OCI-LY3 (cell line): ENCODE data around the gene BTBD19.

Source experiments
- H2AFZ ChIP-seq: fragments of 200-600, 300-600 bp; shearing (Covaris generic); 2 replicates; pipeline ENCODE4 v1.6.0; 2014; ENCODE audit warnings: antibody characterized with exemption, low read depth, low read length
- H3K27ac ChIP-seq: fragments of 200-600, 300-600 bp; sonication (generic); 2 replicates; pipeline ENCODE4 v1.5.1; 2014; ENCODE audit warnings: mild to moderate bottlenecking, low read length, moderate library complexity, mixed read lengths
- H3K27me3 ChIP-seq: fragments of 200-600, 300-600 bp; sonication (generic); 2 replicates; pipeline ENCODE4 v1.6.1; 2014; ENCODE audit warnings: low read depth, low read length, mixed read lengths
- H3K36me3 ChIP-seq: fragments of 200-600, 300-600 bp; sonication (generic); replicated peaks from 2 replicates; pipeline ENCODE3; 2014; ENCODE audit warnings: low read depth, low read length, mixed read lengths
- H3K4me1 ChIP-seq: fragments of 300-600, 200-600 bp; sonication (generic); 2 replicates; pipeline ENCODE4 v1.6.1; 2014; ENCODE audit warnings: low read length, mixed read lengths
- H3K4me2 ChIP-seq: fragments of 200-600, 300-600 bp; sonication (generic); 2 replicates; pipeline ENCODE4 v1.6.1; 2014; ENCODE audit warnings: low read length, mixed read lengths
- H3K4me3 ChIP-seq: fragments of 300-600, 200-600 bp; sonication (generic); 2 replicates; pipeline ENCODE4 v1.5.1; 2014; ENCODE audit warnings: antibody characterized with exemption, mild to moderate bottlenecking, low read length, moderate library complexity
- H3K79me2 ChIP-seq: fragments of 300-600, 200-600 bp; shearing (Covaris generic); 2 replicates; pipeline ENCODE4 v1.6.1; 2014; ENCODE audit warnings: mild to moderate bottlenecking, low read length, mixed read lengths
- H3K9ac ChIP-seq: fragments of 300-600, 200-600 bp; shearing (Covaris generic); 2 replicates; pipeline ENCODE4 v1.6.0; 2014; ENCODE audit warnings: mild to moderate bottlenecking, low read length, moderate library complexity
- H3K9me3 ChIP-seq: fragments of 200-600, 300-600 bp; shearing (Covaris generic); 2 replicates; pipeline ENCODE4 v1.6.1; 2014; ENCODE audit warnings: low read length, mixed read lengths; ENCODE audit not compliant: insufficient read depth
- H4K20me1 ChIP-seq: fragments of 200-600, 300-600 bp; sonication (generic); 2 replicates; pipeline ENCODE4 v1.6.1; 2016; ENCODE audit warnings: low read length, mixed read lengths; ENCODE audit not compliant: insufficient read depth
- EZH2phosphoT487 ChIP-seq: fragments of 200-600 bp; shearing (Covaris generic); IDR thresholded peaks from 2 replicates; pipeline ENCODE4 v1.6.1; 2018; ENCODE audit warnings: antibody characterized with exemption, mixed run types, low read depth
- TF ChIP-seq, protein P1 (sequence below): fragments of 200-600, 300-600 bp; sonication (generic); IDR thresholded peaks from 2 replicates; pipeline ENCODE4 v1.5.1; 2014; ENCODE audit warnings: antibody characterized with exemption, low read length, low read depth

Gene BTBD19

DNA sequence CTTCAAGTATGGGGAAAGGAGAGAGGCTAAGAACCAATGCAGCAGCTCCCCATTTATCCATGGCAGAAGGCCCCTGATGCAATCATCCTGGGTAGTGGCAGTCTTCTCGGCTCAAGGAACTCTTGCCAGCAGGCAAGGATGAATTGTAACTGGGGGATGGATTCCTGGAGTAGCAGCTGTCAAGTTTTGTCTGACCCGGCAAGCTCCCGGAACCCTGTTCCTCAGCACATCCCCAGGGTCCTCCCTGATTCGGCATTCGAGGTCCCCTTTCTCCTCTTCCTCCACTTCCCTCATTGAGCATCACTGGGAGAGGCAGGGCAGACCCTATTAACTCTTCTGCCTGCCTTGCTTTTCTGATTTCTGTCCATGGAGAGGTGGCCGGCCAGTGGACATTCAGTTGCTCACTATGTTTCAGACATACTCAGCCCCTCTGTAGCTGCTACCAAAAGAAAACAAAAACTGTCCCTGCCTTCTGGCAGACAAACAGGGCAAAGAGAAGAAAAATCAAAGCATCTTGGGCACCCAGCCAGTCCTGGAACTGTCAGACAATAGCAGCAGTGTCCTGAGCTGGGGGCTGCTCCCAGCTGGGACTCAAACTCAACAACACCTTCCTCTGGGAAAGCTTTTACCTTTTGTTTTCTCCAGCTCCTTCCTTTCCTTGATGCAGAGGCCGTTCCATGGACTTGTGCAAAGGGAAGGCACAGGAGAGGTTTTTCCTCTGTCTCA, 40.3 kb downstream of the BTBD19 start:
- Histone ChIP-seq H3K27ac (no peak overlapping the region), H3K27me3 (no peaks in the 10 kb centered on the region), H3K79me2 (no peaks in the 10 kb centered on the region), H3K36me3 (no peaks in the 10 kb centered on the region), H3K9me3 (no peaks in the 10 kb centered on the region), H3K4me1 (peaks cover 7% of the 10 kb centered on the region), H3K4me3 (no peak overlapping the region), H4K20me1 (no peaks in the 10 kb centered on the region), H2AFZ (no peak overlapping the region), H3K9ac (no peak overlapping the region), H3K4me2 (no peak overlapping the region)
- TF ChIP-seq, protein P1, sequence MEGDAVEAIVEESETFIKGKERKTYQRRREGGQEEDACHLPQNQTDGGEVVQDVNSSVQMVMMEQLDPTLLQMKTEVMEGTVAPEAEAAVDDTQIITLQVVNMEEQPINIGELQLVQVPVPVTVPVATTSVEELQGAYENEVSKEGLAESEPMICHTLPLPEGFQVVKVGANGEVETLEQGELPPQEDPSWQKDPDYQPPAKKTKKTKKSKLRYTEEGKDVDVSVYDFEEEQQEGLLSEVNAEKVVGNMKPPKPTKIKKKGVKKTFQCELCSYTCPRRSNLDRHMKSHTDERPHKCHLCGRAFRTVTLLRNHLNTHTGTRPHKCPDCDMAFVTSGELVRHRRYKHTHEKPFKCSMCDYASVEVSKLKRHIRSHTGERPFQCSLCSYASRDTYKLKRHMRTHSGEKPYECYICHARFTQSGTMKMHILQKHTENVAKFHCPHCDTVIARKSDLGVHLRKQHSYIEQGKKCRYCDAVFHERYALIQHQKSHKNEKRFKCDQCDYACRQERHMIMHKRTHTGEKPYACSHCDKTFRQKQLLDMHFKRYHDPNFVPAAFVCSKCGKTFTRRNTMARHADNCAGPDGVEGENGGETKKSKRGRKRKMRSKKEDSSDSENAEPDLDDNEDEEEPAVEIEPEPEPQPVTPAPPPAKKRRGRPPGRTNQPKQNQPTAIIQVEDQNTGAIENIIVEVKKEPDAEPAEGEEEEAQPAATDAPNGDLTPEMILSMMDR = no peak
- TF ChIP-seq EZH2phosphoT487 = no peak

DNA sequence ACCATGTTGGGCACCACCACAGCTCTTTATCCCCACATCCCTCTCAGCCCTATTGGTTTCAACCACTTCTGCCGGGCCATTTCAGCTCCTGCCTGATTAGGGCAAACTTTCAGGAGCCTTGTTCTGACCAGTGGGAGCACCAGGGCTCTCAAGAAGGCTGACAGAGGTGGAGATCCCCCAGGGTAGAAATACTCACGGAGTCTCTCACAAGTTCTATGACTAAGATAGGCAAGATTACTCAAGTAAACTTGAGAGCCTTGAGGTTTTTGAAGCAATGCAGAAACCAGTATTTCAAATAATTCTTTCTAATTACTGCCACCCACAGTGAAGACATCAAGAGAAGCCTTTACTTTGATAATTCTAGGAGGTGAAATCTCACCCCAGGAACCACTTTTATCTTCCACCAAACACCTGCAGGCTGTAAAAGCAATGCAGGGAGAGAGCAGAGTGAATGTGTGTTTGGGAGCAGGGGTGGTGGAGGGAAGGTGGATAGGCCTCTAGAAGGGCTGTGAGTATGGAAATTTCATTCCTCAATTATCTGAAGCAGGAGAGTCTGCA, 41.3 kb downstream of the BTBD19 start:
- H2AFZ ChIP-seq = no peak overlapping the region
- no peak overlapping the region for H3K4me2 ChIP-seq
- no peak overlapping the region for H3K4me3 ChIP-seq
- no peaks in the 10 kb centered on the region for H3K79me2 ChIP-seq
- no peaks in the 10 kb centered on the region for H3K36me3 ChIP-seq
- H3K27ac ChIP-seq = no peak overlapping the region
- no peaks in the 10 kb centered on the region for H3K27me3 ChIP-seq
- TF ChIP-seq, protein P1 = no peak
- TF ChIP-seq EZH2phosphoT487 = no peak
- peaks cover 7% of the 10 kb centered on the region for H3K4me1 ChIP-seq
- H4K20me1 ChIP-seq = no peaks in the 10 kb centered on the region
- H3K9ac ChIP-seq = no peak overlapping the region
- no peaks in the 10 kb centered on the region for H3K9me3 ChIP-seq

DNA sequence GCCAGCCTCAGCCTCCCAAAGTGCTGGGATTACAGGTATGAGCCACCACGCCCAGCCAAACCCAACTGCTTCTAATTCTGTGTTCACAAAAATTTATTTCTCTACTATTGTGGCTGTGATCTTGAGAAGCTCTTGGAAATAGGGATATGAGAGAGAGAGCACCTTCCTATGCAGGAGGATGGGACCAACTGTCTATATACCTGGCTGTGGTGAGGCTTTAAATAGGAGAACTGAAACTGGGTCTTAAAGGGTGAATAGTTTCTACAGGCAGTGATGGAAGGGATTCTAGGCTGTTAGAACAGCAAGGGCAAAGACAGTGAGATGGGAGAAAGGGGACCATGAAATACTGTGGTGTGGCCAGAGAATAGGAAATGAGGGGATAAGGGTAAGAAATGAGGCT, 43.0 kb downstream of the BTBD19 start:
- Histone ChIP-seq H3K4me2 (no peak overlapping the region), H3K79me2 (no peaks in the 10 kb centered on the region), H3K9me3 (no peaks in the 10 kb centered on the region), H3K4me1 (peaks cover 7% of the 10 kb centered on the region), H3K27ac (no peak overlapping the region), H3K36me3 (no peaks in the 10 kb centered on the region), H2AFZ (no peak overlapping the region), H3K27me3 (no peaks in the 10 kb centered on the region), H4K20me1 (no peaks in the 10 kb centered on the region), H3K9ac (no peak overlapping the region), H3K4me3 (no peak overlapping the region)
- TF ChIP-seq EZH2phosphoT487 = no peak
- TF ChIP-seq, protein P1 = no peak

DNA sequence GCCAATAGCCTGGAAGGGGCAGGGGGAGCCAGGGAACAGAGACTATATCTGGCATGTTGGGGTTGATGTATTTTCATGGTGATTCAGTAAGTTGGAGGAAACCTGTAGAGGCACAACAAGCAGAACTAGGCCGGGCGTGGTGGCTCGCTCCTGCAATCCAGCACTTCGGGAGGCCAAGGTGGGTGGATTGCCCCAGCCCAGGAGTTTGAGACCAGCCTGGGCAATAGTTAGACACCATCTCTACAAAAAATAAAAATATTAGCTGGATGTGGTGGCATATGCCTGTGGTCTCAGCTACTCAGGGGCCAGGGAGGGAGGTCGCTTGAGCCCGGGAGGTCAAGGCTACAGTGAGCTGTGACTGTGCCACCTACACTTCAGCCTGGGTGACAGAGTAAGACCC, 44.9 kb downstream of the BTBD19 start:
- Histone ChIP-seq H3K36me3 (no peaks in the 10 kb centered on the region), H3K4me2 (no peak overlapping the region), H4K20me1 (no peaks in the 10 kb centered on the region), H3K27me3 (no peaks in the 10 kb centered on the region), H3K9ac (no peak overlapping the region), H3K4me3 (no peak overlapping the region), H2AFZ (no peak overlapping the region), H3K9me3 (no peaks in the 10 kb centered on the region), H3K79me2 (no peaks in the 10 kb centered on the region), H3K4me1 (peaks cover 14% of the 10 kb centered on the region), H3K27ac (no peak overlapping the region)
- TF ChIP-seq, protein P1 = no peak
- TF ChIP-seq EZH2phosphoT487 = no peak
